Activated naive CD8-positive, alpha-beta T cell (primary cell): Measurements from ENCODE around the gene HNRNPLL.
A peak's percentile ranks its signal among the peaks of the same experiment; 100 is the strongest.
"Not testable (repeated sequence)": the region's sequence is repeated elsewhere in the genome, so short reads cannot be mapped to it uniquely, and the experiment has no call there.

Experiments
- H3K27ac Mint-ChIP-seq: one replicate; pipeline ENCODE4 v1.8.0; 2021; ENCODE audit warnings: mixed read lengths
- H3K27me3 Mint-ChIP-seq: one replicate; pipeline ENCODE4 v1.8.0; 2021; ENCODE audit warnings: mixed read lengths
- H3K36me3 Mint-ChIP-seq: one replicate; pipeline ENCODE4 v1.8.0; 2021; ENCODE audit warnings: mixed read lengths
- H3K4me1 Mint-ChIP-seq: one replicate; pipeline ENCODE4 v1.8.0; 2021; ENCODE audit warnings: low read depth, mixed read lengths
- H3K4me3 Mint-ChIP-seq: one replicate; pipeline ENCODE4 v1.8.0; 2021; ENCODE audit warnings: mild to moderate bottlenecking, mixed read lengths
- H3K9me3 Mint-ChIP-seq: one replicate; pipeline ENCODE4 v1.8.0; 2021; ENCODE audit warnings: low read depth, mixed read lengths

The HNRNPLL gene

GRCh38 chr2:38602732-38603401, at the start of gene HNRNPLL:
TSS of gene HNRNPLL (minus strand) at chr2:38602928. CDS start at chr2:38602626, 302 bp downstream.
- Mint-ChIP-seq H3K27ac (peak within 1 kb of the TSS; percentile 95), H3K4me1 (peaks cover 46% of the 10 kb centered on the region), H3K36me3 (no peaks in the 10 kb centered on the region), H3K4me3 (peak within 1 kb of the TSS; percentile 95), H3K27me3 (no peaks in the 10 kb centered on the region), H3K9me3 (no peaks in the 10 kb centered on the region)

DNA sequence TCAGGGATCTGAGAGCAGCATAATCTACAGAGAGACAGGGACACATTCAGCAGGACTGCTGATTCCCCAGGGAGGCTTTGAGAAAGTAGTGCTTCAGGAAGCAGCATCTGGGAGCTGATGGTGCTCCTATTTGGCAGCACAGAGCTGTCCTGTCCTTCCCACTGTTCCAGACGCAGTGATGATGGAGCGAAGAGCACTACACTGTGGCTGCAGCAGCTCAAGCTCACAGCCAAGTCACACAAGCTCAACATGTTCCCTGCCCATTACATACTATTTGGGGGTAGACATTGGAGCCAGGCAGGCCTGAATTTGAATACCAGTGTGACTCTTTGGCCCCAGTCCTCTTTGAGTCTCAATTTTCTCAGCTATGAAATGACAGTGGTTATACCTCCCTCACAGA, 48.0 kb upstream of the HNRNPLL start:
- H3K27me3 Mint-ChIP-seq = no peaks in the 10 kb centered on the region
- H3K36me3 Mint-ChIP-seq = no peaks in the 10 kb centered on the region
- H3K4me3 Mint-ChIP-seq = no peak overlapping the region
- H3K27ac Mint-ChIP-seq = no peak overlapping the region
- no peaks in the 10 kb centered on the region for H3K9me3 Mint-ChIP-seq
- H3K4me1 Mint-ChIP-seq = peaks cover 41% of the 10 kb centered on the region

GRCh38 chr2:38650012-38650411, 47.3 kb upstream of the HNRNPLL start:
- H3K27ac Mint-ChIP-seq = no peak overlapping the region
- H3K4me1 Mint-ChIP-seq = peaks cover 38% of the 10 kb centered on the region
- no peaks in the 10 kb centered on the region for H3K36me3 Mint-ChIP-seq

GRCh38 chr2:38649176-38649728, 46.5 kb upstream of the HNRNPLL start:
- no peaks in the 10 kb centered on the region for H3K36me3 Mint-ChIP-seq
- H3K27ac Mint-ChIP-seq = no peak overlapping the region
- no peaks in the 10 kb centered on the region for H3K27me3 Mint-ChIP-seq
- H3K4me1 Mint-ChIP-seq = peaks cover 34% of the 10 kb centered on the region
- H3K4me3 Mint-ChIP-seq = no peak overlapping the region
- no peaks in the 10 kb centered on the region for H3K9me3 Mint-ChIP-seq

More at GRCh38 chr2:38650012-38650411, 47.3 kb upstream of the HNRNPLL start:
- H3K4me3 Mint-ChIP-seq = no peak overlapping the region
- H3K9me3 Mint-ChIP-seq = no peaks in the 10 kb centered on the region
- H3K27me3 Mint-ChIP-seq = no peaks in the 10 kb centered on the region

GRCh38 chr2:38648107-38648761, 45.5 kb upstream of the HNRNPLL start:
- no peaks in the 10 kb centered on the region for H3K27me3 Mint-ChIP-seq
- no peak overlapping the region for H3K27ac Mint-ChIP-seq
- H3K4me3 Mint-ChIP-seq = no peak overlapping the region
- H3K9me3 Mint-ChIP-seq = no peaks in the 10 kb centered on the region
- H3K4me1 Mint-ChIP-seq = peaks cover 28% of the 10 kb centered on the region
- H3K36me3 Mint-ChIP-seq = peaks cover 2% of the 10 kb centered on the region

GRCh38 chr2:38643683-38644511, 41.2 kb upstream of the HNRNPLL start:
- H3K9me3 Mint-ChIP-seq, H3K36me3 Mint-ChIP-seq, H3K27me3 Mint-ChIP-seq: not testable (repeated sequence)
- Mint-ChIP-seq H3K4me3 (peak overlapping the region; percentile 25), H3K4me1 (peaks cover 17% of the 10 kb centered on the region), H3K27ac (peak overlapping the region; percentile 74)

- Mint-ChIP-seq H3K27ac (peak overlapping the region; percentile 74), H3K36me3 (peaks cover 2% of the 10 kb centered on the region), H3K4me3 (no peak overlapping the region), H3K27me3 (no peaks in the 10 kb centered on the region), H3K9me3 (no peaks in the 10 kb centered on the region), H3K4me1 (peaks cover 18% of the 10 kb centered on the region)
Measured at GRCh38 chr2:38643021-38643671, 40.4 kb upstream of the HNRNPLL start.

GRCh38 chr2:38642373-38643017, 39.8 kb upstream of the HNRNPLL start:
- H3K4me1 Mint-ChIP-seq = peaks cover 13% of the 10 kb centered on the region
- not testable (repeated sequence) for H3K36me3 Mint-ChIP-seq, H3K4me3 Mint-ChIP-seq, H3K27me3 Mint-ChIP-seq, H3K9me3 Mint-ChIP-seq, H3K27ac Mint-ChIP-seq

GRCh38 chr2:38636069-38636468, 33.3 kb upstream of the HNRNPLL start:
- H3K27ac Mint-ChIP-seq = no peak overlapping the region
- H3K9me3 Mint-ChIP-seq = no peaks in the 10 kb centered on the region
- no peaks in the 10 kb centered on the region for H3K27me3 Mint-ChIP-seq
- H3K4me3 Mint-ChIP-seq = no peak overlapping the region
- peaks cover 18% of the 10 kb centered on the region for H3K4me1 Mint-ChIP-seq
- no peaks in the 10 kb centered on the region for H3K36me3 Mint-ChIP-seq

DNA sequence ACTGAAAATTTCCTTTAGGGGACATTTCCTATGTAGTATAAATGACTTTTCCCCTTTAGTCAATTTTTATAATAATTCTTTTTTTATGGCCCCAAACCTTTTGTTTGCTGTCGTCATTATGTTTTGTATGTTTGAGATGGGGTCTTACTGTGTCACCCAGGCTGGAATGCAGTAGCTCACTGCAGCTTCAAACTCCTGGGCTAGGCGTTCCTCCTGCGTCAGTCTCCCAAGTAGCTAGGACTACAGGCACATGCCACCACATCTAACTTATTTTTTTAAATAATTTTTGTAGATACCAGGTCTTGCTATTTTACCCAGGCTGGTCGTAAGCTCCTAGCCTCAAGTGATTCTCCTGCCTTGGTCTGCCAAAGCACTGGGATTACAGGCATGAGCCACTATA, 32.4 kb upstream of the HNRNPLL start:
- H3K4me1 Mint-ChIP-seq = peaks cover 18% of the 10 kb centered on the region
- no peaks in the 10 kb centered on the region for H3K9me3 Mint-ChIP-seq
- H3K36me3 Mint-ChIP-seq = no peaks in the 10 kb centered on the region
- H3K27me3 Mint-ChIP-seq = no peaks in the 10 kb centered on the region
- H3K4me3 Mint-ChIP-seq = no peak overlapping the region
- no peak overlapping the region for H3K27ac Mint-ChIP-seq

DNA sequence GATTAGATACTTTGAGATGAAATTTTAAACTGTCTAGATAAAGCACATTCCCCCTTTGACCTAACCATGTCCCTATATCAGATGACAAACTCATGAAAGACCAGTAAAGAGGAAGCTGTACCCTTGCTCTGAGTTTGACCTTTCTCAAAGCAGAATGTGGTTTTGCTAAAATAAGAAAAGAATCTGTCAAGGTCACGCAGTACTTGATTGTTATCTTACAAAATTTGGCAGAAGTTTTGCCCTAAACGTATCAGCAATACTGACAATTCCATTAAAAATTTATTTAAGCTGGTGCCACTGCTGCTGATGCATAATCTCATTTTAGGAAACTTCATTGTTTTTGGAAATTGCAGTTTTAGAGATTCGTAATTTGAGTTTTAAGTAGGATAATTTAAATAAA, 32.0 kb upstream of the HNRNPLL start:
- Mint-ChIP-seq H3K27me3 (no peaks in the 10 kb centered on the region), H3K4me3 (peak overlapping the region; percentile 42), H3K4me1 (peaks cover 18% of the 10 kb centered on the region), H3K27ac (no peak overlapping the region), H3K36me3 (peaks cover 2% of the 10 kb centered on the region), H3K9me3 (no peaks in the 10 kb centered on the region)

GRCh38 chr2:38633895-38634294, 31.2 kb upstream of the HNRNPLL start:
- Mint-ChIP-seq H3K27ac (no peak overlapping the region), H3K9me3 (no peaks in the 10 kb centered on the region), H3K36me3 (peaks cover 2% of the 10 kb centered on the region), H3K4me1 (peaks cover 18% of the 10 kb centered on the region), H3K4me3 (no peak overlapping the region), H3K27me3 (no peaks in the 10 kb centered on the region)

GRCh38 chr2:38632980-38633379, 30.3 kb upstream of the HNRNPLL start:
- H3K9me3 Mint-ChIP-seq = no peaks in the 10 kb centered on the region
- peaks cover 16% of the 10 kb centered on the region for H3K4me1 Mint-ChIP-seq

DNA sequence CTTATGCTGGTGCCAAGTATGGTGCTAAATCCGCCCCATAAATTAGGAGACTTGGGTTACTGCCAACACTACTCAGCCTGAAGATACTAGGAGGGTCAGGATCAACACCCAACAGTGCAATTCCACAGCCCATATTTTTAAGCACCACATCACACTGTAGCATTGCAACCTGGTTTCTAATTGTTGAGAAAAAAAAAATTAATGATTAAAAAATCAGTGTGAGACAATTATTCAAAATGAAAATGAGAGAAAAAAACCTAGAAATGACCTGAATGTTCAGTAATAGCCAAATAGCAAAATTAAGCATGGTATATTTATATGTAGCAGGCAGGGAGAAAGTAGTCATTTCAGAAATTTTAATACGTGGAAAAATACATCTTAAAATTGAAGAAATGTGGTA, 29.2 kb upstream of the HNRNPLL start:
- no peak overlapping the region for H3K4me3 Mint-ChIP-seq
- H3K36me3 Mint-ChIP-seq = peaks cover 2% of the 10 kb centered on the region
- H3K9me3 Mint-ChIP-seq = no peaks in the 10 kb centered on the region
- no peak overlapping the region for H3K27ac Mint-ChIP-seq
- H3K27me3 Mint-ChIP-seq = no peaks in the 10 kb centered on the region
- H3K4me1 Mint-ChIP-seq = peaks cover 17% of the 10 kb centered on the region

More at GRCh38 chr2:38632980-38633379, 30.3 kb upstream of the HNRNPLL start:
- no peaks in the 10 kb centered on the region for H3K27me3 Mint-ChIP-seq
- H3K36me3 Mint-ChIP-seq = peaks cover 2% of the 10 kb centered on the region
- no peak overlapping the region for H3K4me3 Mint-ChIP-seq
- H3K27ac Mint-ChIP-seq = no peak overlapping the region
